ENCODE data around the gene C1orf105.
"Not testable (repeated sequence)": the region's sequence is repeated elsewhere in the genome, so short reads cannot be mapped to it uniquely, and the experiment has no call there.

The C1orf105 gene

GRCh38 chr1:172420385-172420784 lies at the start of gene C1orf105:
Gene C1orf105 (plus strand): TSS chr1:172420685. CDS start chr1:172420886, 201 bp downstream.
- DNase-seq (ENCODE audit: low read depth), result no peak

- not testable (repeated sequence) for DNase-seq (ENCODE audit: low read depth)
Measured at GRCh38 chr1:172371646-172372045, 48.8 kb upstream of the C1orf105 start.

GRCh38 chr1:172373864-172374263 lies 46.6 kb upstream of the C1orf105 start:
- DNase-seq (ENCODE audit: low read depth), result no peak

- no peak for DNase-seq (ENCODE audit: low read depth)
Measured at GRCh38 chr1:172375211-172375631, 45.3 kb upstream of the C1orf105 start.

GRCh38 chr1:172376431-172376830 lies 44.1 kb upstream of the C1orf105 start:
- DNase-seq (ENCODE audit: low read depth), result no peak

GRCh38 chr1:172377565-172377964 lies 42.9 kb upstream of the C1orf105 start:
- DNase-seq (ENCODE audit: low read depth), result no peak

- no peak for DNase-seq (ENCODE audit: low read depth)
Measured at GRCh38 chr1:172378109-172378760, 42.2 kb upstream of the C1orf105 start.

- no peak for DNase-seq (ENCODE audit: low read depth)
Measured at GRCh38 chr1:172380441-172381244, 39.8 kb upstream of the C1orf105 start.

GRCh38 chr1:172381946-172382345 lies 38.5 kb upstream of the C1orf105 start:
- DNase-seq (ENCODE audit: low read depth), result no peak

GRCh38 chr1:172382406-172382805 lies 38.1 kb upstream of the C1orf105 start:
- DNase-seq (ENCODE audit: low read depth), result no peak

GRCh38 chr1:172382990-172383389 lies 37.5 kb upstream of the C1orf105 start:
- DNase-seq (ENCODE audit: low read depth), result no peak

- DNase-seq (ENCODE audit: low read depth), result no peak
Measured at GRCh38 chr1:172383536-172383935, 36.9 kb upstream of the C1orf105 start.

- DNase-seq (ENCODE audit: low read depth), result no peak
Measured at GRCh38 chr1:172384656-172385055, 35.8 kb upstream of the C1orf105 start.

GRCh38 chr1:172386046-172386445 lies 34.4 kb upstream of the C1orf105 start:
- no peak for DNase-seq (ENCODE audit: low read depth)

- no peak for DNase-seq (ENCODE audit: low read depth)
Measured at GRCh38 chr1:172388490-172388889, 32.0 kb upstream of the C1orf105 start.

- no peak for DNase-seq (ENCODE audit: low read depth)
Measured at GRCh38 chr1:172390301-172390682, 30.2 kb upstream of the C1orf105 start.

GRCh38 chr1:172390683-172391551 lies 29.6 kb upstream of the C1orf105 start:
- no peak for DNase-seq (ENCODE audit: low read depth)

- no peak for DNase-seq (ENCODE audit: low read depth)
Measured at GRCh38 chr1:172391976-172392375, 28.5 kb upstream of the C1orf105 start.

- DNase-seq (ENCODE audit: low read depth), result no peak
Measured at GRCh38 chr1:172393354-172393753, 27.1 kb upstream of the C1orf105 start.

GRCh38 chr1:172394141-172394751 lies 26.2 kb upstream of the C1orf105 start:
- DNase-seq (ENCODE audit: low read depth), result no peak

- DNase-seq (ENCODE audit: low read depth), result no peak
Measured at GRCh38 chr1:172394811-172395210, 25.7 kb upstream of the C1orf105 start.

- DNase-seq (ENCODE audit: low read depth), result no peak
Measured at GRCh38 chr1:172395576-172395975, 24.9 kb upstream of the C1orf105 start.

Measured in CMK (cell line).